ENCODE measurements around the gene GPR78.

DNA sequence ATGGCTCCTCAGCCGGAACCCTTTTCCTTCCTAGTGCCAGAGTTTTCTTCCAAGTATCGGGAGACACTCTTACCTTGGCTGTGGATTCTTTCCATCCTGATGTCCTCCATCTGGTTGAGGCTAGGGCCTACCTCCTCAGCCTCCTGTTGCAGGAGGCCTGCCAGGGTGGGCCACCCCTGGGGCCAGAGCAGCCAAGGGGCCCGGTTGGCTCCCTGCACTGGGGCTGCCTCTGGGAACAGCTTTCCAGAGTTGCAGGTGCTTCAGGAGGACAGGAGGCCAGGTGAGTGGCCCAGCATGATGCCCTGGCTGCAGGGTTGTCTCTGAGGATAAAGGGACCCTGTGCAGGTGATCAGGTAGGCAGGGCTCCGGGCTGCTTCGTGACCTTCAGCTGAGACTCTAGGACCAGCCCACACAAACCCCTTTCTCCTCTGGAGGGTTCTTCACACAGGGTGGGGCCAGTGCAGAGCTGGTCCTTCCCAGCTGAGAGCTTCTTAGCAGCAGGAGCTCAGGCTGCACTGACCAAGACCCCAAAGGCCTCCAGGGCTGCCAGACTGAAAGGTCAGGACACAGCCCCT lies 5.3 kb upstream of the GPR78 start:
- TF ChIP-seq, protein P1, sequence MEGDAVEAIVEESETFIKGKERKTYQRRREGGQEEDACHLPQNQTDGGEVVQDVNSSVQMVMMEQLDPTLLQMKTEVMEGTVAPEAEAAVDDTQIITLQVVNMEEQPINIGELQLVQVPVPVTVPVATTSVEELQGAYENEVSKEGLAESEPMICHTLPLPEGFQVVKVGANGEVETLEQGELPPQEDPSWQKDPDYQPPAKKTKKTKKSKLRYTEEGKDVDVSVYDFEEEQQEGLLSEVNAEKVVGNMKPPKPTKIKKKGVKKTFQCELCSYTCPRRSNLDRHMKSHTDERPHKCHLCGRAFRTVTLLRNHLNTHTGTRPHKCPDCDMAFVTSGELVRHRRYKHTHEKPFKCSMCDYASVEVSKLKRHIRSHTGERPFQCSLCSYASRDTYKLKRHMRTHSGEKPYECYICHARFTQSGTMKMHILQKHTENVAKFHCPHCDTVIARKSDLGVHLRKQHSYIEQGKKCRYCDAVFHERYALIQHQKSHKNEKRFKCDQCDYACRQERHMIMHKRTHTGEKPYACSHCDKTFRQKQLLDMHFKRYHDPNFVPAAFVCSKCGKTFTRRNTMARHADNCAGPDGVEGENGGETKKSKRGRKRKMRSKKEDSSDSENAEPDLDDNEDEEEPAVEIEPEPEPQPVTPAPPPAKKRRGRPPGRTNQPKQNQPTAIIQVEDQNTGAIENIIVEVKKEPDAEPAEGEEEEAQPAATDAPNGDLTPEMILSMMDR (IDR thresholded peaks at IDR 0.05; ENCODE audit: low read length) = no peak
- no peak for TF ChIP-seq EZH2 (IDR thresholded peaks at IDR 0.05; ENCODE audit: borderline replicate concordance, low read length)

Measured in OCI-LY1 (cell line).